Neutrophil (primary cell): ENCODE measurements around the gene NHLRC4.

ENCODE experiments used
- H3K27ac ChIP-seq: fragments of 200-600 bp; sonication (generic); 2 replicates; pipeline ENCODE4 v1.5.1; 2016; ENCODE audit warnings: mild to moderate bottlenecking, moderate library complexity
- H3K27me3 ChIP-seq: fragments of 200-600 bp; sonication (generic); 2 replicates; pipeline ENCODE4 v1.6.0; 2016; ENCODE audit warnings: mild to moderate bottlenecking
- H3K36me3 ChIP-seq: fragments of 200-600 bp; sonication (generic); 2 replicates; pipeline ENCODE4 v1.5.1; 2017
- H3K4me1 ChIP-seq, 2 experiments: fragments of 200-600 bp in 1 of 2; sonication (generic) in 1 of 2; 1 replicate in 1 of 2; 2 replicates in 1 of 2; pipeline versions ENCODE4 v1.5.1 to v1.6.1; 2013 to 2016; ENCODE audit warnings: low read depth in 1 of 2, low read length in 1 of 2, mild to moderate bottlenecking in 1 of 2, moderate library complexity in 1 of 2; ENCODE audit not compliant: control insufficient read depth in 1 of 2, insufficient read depth in 1 of 2
- H3K4me3 ChIP-seq, 2 experiments: fragments of 200-600 bp in 1 of 2; sonication (generic) in 1 of 2; 1 replicate in 1 of 2; 2 replicates in 1 of 2; pipeline ENCODE4 v1.5.1; 2013 to 2016; ENCODE audit warnings: low read depth in 1 of 2, low read length in 1 of 2, mild to moderate bottlenecking in 1 of 2, moderate library complexity in 1 of 2
- H3K9me3 ChIP-seq: fragments of 200-600 bp; sonication (generic); 2 replicates; pipeline ENCODE4 v1.5.1; 2016
- TF ChIP-seq, protein P1 (sequence below): fragments of 200-600 bp; sonication (generic); IDR thresholded peaks from 2 replicates; pipeline ENCODE4 v1.5.1; 2016; ENCODE audit warnings: antibody characterized with exemption

NHLRC4 gene

DNA sequence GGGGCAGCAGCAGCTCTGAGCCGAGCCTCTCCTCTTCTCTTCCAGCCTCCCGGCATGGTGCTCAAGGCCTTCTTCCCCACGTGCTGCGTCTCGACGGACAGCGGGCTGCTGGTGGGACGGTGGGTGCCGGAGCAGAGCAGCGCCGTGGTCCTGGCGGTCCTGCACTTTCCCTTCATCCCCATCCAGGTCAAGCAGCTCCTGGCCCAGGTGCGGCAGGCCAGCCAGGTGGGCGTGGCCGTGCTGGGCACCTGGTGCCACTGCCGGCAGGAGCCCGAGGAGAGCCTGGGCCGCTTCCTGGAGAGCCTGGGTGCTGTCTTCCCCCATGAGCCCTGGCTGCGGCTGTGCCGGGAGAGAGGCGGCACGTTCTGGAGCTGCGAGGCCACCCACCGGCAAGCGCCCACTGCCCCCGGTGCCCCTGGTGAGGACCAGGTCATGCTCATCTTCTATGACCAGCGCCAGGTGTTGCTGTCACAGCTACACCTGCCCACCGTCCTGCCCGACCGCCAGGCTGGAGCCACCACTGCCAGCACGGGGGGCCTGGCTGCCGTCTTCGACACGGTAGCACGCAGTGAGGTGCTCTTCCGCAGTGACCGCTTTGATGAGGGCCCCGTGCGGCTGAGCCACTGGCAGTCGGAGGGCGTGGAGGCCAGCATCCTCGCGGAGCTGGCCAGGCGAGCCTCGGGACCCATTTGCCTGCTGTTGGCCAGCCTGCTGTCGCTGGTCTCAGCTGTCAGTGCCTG, 7.4 kb downstream of the NHLRC4 start:
- peaks cover 15% of the 10 kb centered on the region for H3K36me3 ChIP-seq
- TF ChIP-seq, protein P1, sequence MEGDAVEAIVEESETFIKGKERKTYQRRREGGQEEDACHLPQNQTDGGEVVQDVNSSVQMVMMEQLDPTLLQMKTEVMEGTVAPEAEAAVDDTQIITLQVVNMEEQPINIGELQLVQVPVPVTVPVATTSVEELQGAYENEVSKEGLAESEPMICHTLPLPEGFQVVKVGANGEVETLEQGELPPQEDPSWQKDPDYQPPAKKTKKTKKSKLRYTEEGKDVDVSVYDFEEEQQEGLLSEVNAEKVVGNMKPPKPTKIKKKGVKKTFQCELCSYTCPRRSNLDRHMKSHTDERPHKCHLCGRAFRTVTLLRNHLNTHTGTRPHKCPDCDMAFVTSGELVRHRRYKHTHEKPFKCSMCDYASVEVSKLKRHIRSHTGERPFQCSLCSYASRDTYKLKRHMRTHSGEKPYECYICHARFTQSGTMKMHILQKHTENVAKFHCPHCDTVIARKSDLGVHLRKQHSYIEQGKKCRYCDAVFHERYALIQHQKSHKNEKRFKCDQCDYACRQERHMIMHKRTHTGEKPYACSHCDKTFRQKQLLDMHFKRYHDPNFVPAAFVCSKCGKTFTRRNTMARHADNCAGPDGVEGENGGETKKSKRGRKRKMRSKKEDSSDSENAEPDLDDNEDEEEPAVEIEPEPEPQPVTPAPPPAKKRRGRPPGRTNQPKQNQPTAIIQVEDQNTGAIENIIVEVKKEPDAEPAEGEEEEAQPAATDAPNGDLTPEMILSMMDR = no peak
- peaks cover 27 to 33% of the 10 kb centered on the region in 2 experiments for H3K4me1 ChIP-seq
- H3K4me3 ChIP-seq = no peak overlapping the region
- H3K9me3 ChIP-seq = no peaks in the 10 kb centered on the region
- no peak overlapping the region for H3K27ac ChIP-seq
- H3K27me3 ChIP-seq = no peaks in the 10 kb centered on the region

DNA sequence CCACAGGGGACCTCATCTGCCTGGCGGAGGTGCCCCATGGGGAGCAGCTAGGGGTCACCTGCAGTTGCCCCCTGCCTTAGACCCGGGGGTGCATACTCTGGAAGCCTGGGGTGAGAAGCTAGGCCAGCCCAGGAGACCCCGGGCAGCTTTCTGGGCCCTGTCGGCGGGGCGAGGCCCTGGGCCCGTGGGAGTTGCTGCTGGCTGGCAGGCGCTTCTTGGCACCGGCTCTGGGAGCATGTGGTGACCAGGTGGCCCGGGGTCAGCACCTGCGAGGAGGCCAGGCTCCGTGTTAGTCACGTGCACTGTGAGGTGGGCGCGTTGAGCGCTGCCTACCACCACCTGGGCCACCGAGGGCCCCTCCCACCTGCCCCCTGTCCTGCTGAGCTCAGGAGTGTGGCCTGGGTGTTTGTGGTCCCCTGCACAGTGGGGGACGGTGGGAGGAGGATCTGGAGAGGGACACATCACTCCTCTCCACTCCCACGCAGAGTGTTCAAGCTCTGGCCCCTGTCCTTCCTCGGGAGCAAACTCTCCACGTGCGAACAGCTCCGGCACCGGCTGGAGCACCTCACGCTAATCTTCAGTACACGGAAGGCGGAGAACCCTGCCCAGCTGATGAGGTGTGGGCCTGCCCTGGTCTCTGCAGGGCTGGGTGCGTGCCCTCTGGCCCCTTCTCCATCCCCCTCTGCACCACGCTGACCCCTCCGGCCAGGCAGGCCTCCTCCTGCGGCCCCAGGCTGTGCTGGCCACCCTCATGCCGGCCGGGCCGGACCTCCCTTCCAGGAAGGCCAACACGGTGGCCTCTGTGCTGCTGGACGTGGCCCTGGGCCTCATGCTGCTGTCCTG, 8.8 kb downstream of the NHLRC4 start:
- TF ChIP-seq, protein P1 = no peak
- Histone ChIP-seq H3K27me3 (no peaks in the 10 kb centered on the region), H3K27ac (no peak overlapping the region), H3K4me1 (peaks cover 18 to 25% of the 10 kb centered on the region in 2 experiments), H3K9me3 (no peaks in the 10 kb centered on the region), H3K4me3 (no peak overlapping the region), H3K36me3 (peaks cover 15% of the 10 kb centered on the region)

DNA sequence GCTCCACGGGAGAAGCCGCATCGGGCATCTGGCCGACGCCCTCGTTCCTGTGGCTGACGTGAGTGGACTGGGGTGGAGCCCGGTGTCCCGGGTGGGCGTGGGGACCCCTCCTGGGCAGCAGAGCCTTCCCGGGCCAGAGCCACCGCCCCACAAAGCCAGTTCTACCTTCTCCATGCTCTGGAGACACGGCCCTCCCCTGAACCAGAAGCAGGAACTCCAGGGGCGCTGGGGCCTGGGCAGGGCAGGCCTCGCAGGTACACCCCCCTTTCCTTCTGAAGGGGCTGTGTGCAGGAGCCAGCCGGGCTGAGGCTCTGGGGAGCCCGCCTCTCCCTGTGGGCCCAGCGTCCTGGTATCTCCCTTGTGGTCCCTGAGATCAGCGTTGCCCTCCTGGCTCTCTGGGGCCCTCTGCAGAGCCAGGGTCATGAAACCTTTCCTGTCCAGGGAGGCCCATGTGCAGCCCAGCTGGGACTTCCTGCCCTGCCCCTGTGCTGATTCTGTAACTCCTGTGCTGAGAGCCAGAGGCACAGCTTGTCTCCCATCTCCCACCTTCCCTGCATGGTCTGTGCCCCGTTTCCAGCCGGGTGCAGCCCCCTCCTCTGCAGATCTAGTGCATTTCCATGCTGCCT, 9.5 kb downstream of the NHLRC4 start:
- no peak overlapping the region for H3K4me3 ChIP-seq
- H3K36me3 ChIP-seq = peaks cover 18% of the 10 kb centered on the region
- H3K9me3 ChIP-seq = no peaks in the 10 kb centered on the region
- H3K27me3 ChIP-seq = no peaks in the 10 kb centered on the region
- H3K27ac ChIP-seq = no peak overlapping the region
- H3K4me1 ChIP-seq = peaks cover 14 to 17% of the 10 kb centered on the region in 2 experiments
- TF ChIP-seq, protein P1 = no peak

DNA sequence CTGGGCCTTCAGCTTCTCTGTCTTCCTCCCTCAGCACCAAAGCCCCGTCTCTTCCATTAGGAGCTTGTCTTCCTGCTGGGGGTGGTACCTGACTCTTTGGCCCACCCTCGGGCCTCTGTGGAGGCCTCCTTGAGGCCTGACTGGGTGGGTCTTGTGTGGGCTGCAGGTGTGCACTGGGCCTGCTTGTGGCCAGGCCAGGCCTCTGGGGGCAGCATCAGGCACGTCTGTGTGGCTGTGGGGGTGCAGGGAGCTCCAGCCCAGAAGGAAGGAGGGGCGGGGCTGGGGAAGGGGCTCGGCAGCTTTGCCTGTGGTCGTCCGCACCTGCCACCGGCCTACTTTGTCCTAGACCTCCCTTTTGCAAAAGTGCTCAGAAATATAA, 10.0 kb downstream of the NHLRC4 start:
- Histone ChIP-seq H3K36me3 (peaks cover 18% of the 10 kb centered on the region), H3K27ac (no peak overlapping the region), H3K4me1 (peaks cover 14 to 15% of the 10 kb centered on the region in 2 experiments), H3K9me3 (no peaks in the 10 kb centered on the region), H3K4me3 (no peak overlapping the region), H3K27me3 (no peaks in the 10 kb centered on the region)
- TF ChIP-seq, protein P1 = no peak

DNA sequence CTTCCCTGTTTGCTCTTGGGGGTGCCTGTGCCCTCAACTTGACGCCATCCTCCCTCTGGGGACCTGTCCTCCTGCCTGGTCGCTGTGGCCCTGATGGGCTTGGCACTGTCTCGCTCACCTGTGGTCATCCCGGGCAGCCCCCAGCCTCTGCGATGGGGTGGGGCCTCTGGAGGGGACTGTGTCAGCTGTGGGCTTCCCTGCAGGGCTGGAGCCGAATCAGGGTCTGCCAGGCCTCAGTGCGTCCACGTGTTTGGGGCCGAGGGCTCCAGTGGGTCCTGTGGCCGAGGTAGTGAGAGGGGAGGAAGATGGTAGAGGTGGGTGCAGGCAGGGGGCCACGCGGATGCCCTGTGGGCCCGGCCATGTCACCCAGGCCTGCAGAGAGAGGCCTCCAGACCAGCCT, 11.0 kb downstream of the NHLRC4 start:
- no peaks in the 10 kb centered on the region for H3K9me3 ChIP-seq
- H3K4me3 ChIP-seq = no peak overlapping the region
- no peak overlapping the region for H3K27ac ChIP-seq
- H3K36me3 ChIP-seq = peaks cover 19% of the 10 kb centered on the region
- H3K4me1 ChIP-seq = peaks cover 14 to 15% of the 10 kb centered on the region in 2 experiments
- H3K27me3 ChIP-seq = no peaks in the 10 kb centered on the region
- TF ChIP-seq, protein P1 = no peak
